ENCODE measurements around the gene TAPBPL. TPM values are rescaled to one million over a fixed set of nuclear protein-coding genes. Genes with fewer than 3 reads are reported as not detected.

TAPBPL gene
- total RNA-seq, 1 donor from 2014 or later: 4.2 TPM

DNA sequence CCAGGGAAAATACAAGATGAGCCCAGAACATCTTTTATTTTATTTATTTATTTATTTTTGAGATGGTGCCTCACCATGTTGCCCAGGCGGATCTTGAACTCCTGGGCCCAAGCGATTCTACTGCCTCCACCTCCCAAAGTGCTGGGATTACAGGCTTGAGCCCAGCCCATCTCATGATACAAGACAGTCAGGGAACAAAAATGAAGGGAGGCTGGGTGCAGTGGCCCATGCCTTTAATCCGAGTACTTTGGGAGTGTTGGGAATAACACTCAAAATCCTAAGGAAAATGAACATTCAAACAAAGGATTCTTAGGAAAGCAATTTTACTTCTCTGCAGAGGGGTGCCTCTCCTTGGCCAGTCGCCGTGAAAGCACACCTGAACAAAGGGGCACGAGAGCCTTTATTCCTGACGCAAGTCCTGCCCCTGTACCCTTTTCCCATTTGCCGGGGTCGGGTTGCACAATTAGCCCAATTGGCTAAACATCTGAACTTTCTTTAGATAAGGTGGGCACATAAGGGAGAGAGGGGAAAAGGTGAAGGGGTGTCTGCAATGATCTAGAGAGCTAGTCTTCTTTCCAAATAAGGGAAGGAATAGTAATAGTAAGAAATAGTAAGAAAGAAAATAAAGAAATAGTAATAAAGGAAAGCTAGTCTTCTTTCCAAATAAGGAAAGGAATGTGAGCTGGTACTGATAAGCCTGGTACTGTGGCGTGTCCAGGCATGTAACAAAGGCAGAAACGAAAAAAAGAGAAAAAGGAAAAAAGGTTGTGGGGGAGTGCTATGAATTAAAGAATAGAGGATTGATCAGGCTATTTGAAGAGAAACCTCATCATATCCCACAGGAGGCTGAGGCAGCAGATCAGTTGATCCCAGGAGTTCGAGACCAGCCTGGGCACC, 55.5 kb downstream of the TAPBPL start:
- no peaks in the 10 kb centered on the region for H3K9me3 ChIP-seq (ENCODE audit: control insufficient read depth in 3 of 3, low read length in 3 of 3)
- H3K27me3 ChIP-seq (ENCODE audit: control insufficient read depth in 3 of 3, insufficient read depth in 3 of 3, low read length in 3 of 3): no peaks in the 10 kb centered on the region
- H3K36me3 ChIP-seq (ENCODE audit: control insufficient read depth in 3 of 3, insufficient read depth in 3 of 3, low read length in 3 of 3): peaks cover 15 to 18% (median 18%) of the 10 kb centered on the region in 3 donors
- H3K27ac ChIP-seq (ENCODE audit: low read depth, low read length): no peak overlapping the region
- H3K4me3 ChIP-seq (ENCODE audit: low read length in 3 of 3): no peak overlapping the region
- H3K4me1 ChIP-seq (ENCODE audit: control insufficient read depth in 3 of 3, insufficient read depth in 3 of 3, low read length in 3 of 3): no peaks in the 10 kb centered on the region
- H3K9ac ChIP-seq (ENCODE audit: low read depth in 1 of 3, low read length in 3 of 3): no peak overlapping the region

GRCh38 chr12:6508087-6508486, 56.2 kb downstream of the TAPBPL start:
- no peaks in the 10 kb centered on the region for H3K9me3 ChIP-seq (ENCODE audit: control insufficient read depth in 3 of 3, low read length in 3 of 3)
- H3K36me3 ChIP-seq (ENCODE audit: control insufficient read depth in 3 of 3, insufficient read depth in 3 of 3, low read length in 3 of 3): peaks cover 21 to 25% (median 23%) of the 10 kb centered on the region in 3 donors
- H3K27ac ChIP-seq (ENCODE audit: low read depth, low read length): no peak overlapping the region
- no peak overlapping the region for H3K4me3 ChIP-seq (ENCODE audit: low read length in 3 of 3)
- no peaks in the 10 kb centered on the region for H3K4me1 ChIP-seq (ENCODE audit: control insufficient read depth in 3 of 3, insufficient read depth in 3 of 3, low read length in 3 of 3)
- no peaks in the 10 kb centered on the region for H3K27me3 ChIP-seq (ENCODE audit: control insufficient read depth in 3 of 3, insufficient read depth in 3 of 3, low read length in 3 of 3)
- H3K9ac ChIP-seq (ENCODE audit: low read depth in 1 of 3, low read length in 3 of 3): no peak overlapping the region

Other genes starting within 250 kb of the TAPBPL start
- 0.52 TPM for gene PLEKHG6, start 141.4 kb upstream of the TAPBPL start, total RNA-seq
- gene TNFRSF1A, start 110.0 kb upstream of the TAPBPL start, total RNA-seq: 47.5 TPM
- not detected for gene SCNN1A, start 76.5 kb upstream of the TAPBPL start, total RNA-seq
- 11.0 TPM for gene LTBR, start 67.9 kb upstream of the TAPBPL start, total RNA-seq
- gene CD27, start 7.1 kb upstream of the TAPBPL start, total RNA-seq: not detected
- 2.6 TPM for gene VAMP1, start 18.6 kb downstream of the TAPBPL start, total RNA-seq
- 141 TPM for gene MRPL51, start 41.2 kb downstream of the TAPBPL start, total RNA-seq
- 23.0 TPM for gene NCAPD2, start 42.1 kb downstream of the TAPBPL start, total RNA-seq
- 5,507 TPM for gene GAPDH, start 82.5 kb downstream of the TAPBPL start, total RNA-seq
- gene IFFO1, start 104.0 kb downstream of the TAPBPL start, total RNA-seq: 8.9 TPM
- 6.3 TPM for gene NOP2, start 116.2 kb downstream of the TAPBPL start, total RNA-seq
- 211 TPM for gene CHD4, start 155.3 kb downstream of the TAPBPL start, total RNA-seq
- gene LPAR5, start 183.9 kb downstream of the TAPBPL start, total RNA-seq: 1.0 TPM
- 1.0 TPM for gene ACRBP, start 195.4 kb downstream of the TAPBPL start, total RNA-seq
- 38.1 TPM for gene ING4, start 211.1 kb downstream of the TAPBPL start, total RNA-seq
- gene ZNF384, start 237.3 kb downstream of the TAPBPL start, total RNA-seq: 8.4 TPM
- under 0.01 TPM for gene PIANP, start 248.8 kb downstream of the TAPBPL start, total RNA-seq

Data from skeletal muscle tissue (tissue), 4 donors.